GM23248 (cell line): ENCODE data around the gene SNRNP27. TPM values are rescaled to one million over a fixed set of nuclear protein-coding genes. Genes with fewer than 3 reads are reported as not detected.

ENCODE experiments used
- DNase-seq: peaks from one replicate; pipeline ENCODE4 v3.0.0-alpha.2; 2015
- H2AFZ ChIP-seq: fragments of 200-600 bp; sonication (generic); 2 replicates; pipeline ENCODE4 v1.6.1; 2016; ENCODE audit warnings: antibody characterized with exemption
- H3F3A ChIP-seq: fragments of 200-600 bp; sonication (generic); 2 replicates; pipeline ENCODE4 v1.6.1; 2016; ENCODE audit warnings: mild to moderate bottlenecking, antibody characterized with exemption, mixed run types; ENCODE audit not compliant: insufficient read depth
- H3K27ac ChIP-seq: fragments of 200-600 bp; sonication (generic); 2 replicates; pipeline ENCODE4 v1.5.1; 2016; ENCODE audit warnings: mild to moderate bottlenecking
- H3K27me3 ChIP-seq: fragments of 200-600 bp; sonication (generic); replicated peaks from 2 replicates; pipeline ENCODE4 v1.6.1; 2016; ENCODE audit warnings: mild to moderate bottlenecking; ENCODE audit not compliant: insufficient read depth
- H3K36me3 ChIP-seq: fragments of 200-600 bp; sonication (generic); 2 replicates; pipeline ENCODE4 v1.6.1; 2016; ENCODE audit warnings: low read depth, mild to moderate bottlenecking
- H3K4me1 ChIP-seq: fragments of 200-600 bp; sonication (generic); 2 replicates; pipeline ENCODE4 v1.6.1; 2016; ENCODE audit warnings: mild to moderate bottlenecking; ENCODE audit not compliant: insufficient read depth
- H3K4me2 ChIP-seq: fragments of 200-600 bp; sonication (generic); one replicate; pipeline ENCODE4 v1.6.1; 2016; ENCODE audit warnings: mild to moderate bottlenecking; ENCODE audit not compliant: unreplicated experiment
- H3K4me3 ChIP-seq: fragments of 200-600 bp; sonication (generic); 2 replicates; pipeline ENCODE4 v1.5.1; 2016; ENCODE audit warnings: mild to moderate bottlenecking
- H3K79me2 ChIP-seq: fragments of 200-600 bp; sonication (generic); 2 replicates; pipeline ENCODE4 v1.6.1; 2016; ENCODE audit warnings: mild to moderate bottlenecking; ENCODE audit not compliant: insufficient read depth
- H3K9ac ChIP-seq: fragments of 200-600 bp; sonication (generic); 2 replicates; pipeline ENCODE4 v1.6.1; 2016; ENCODE audit warnings: mild to moderate bottlenecking
- H3K9me2 ChIP-seq: fragments of 200-600 bp; sonication (generic); 2 replicates; pipeline ENCODE4 v1.6.1; 2016; ENCODE audit warnings: mixed run types, mild to moderate bottlenecking, moderate library complexity; ENCODE audit not compliant: insufficient read depth
- H3K9me3 ChIP-seq: fragments of 200-600 bp; sonication (generic); one replicate; pipeline ENCODE4 v1.6.1; 2017; ENCODE audit warnings: low read depth
- H4K20me1 ChIP-seq: fragments of 200-600 bp; sonication (generic); 2 replicates; pipeline ENCODE4 v1.6.0; 2016; ENCODE audit not compliant: insufficient read depth
- EZH2 ChIP-seq: fragments of 200-600 bp; sonication (generic); IDR thresholded peaks from 2 replicates; pipeline ENCODE4 v1.6.1; 2018; ENCODE audit warnings: antibody characterized with exemption, mild to moderate bottlenecking; ENCODE audit not compliant: insufficient read depth, poor library complexity, severe bottlenecking
- EZH2phosphoT487 ChIP-seq: fragments of 200-600 bp; sonication (generic); IDR thresholded peaks from 2 replicates; pipeline ENCODE4 v1.6.1; 2018; ENCODE audit warnings: antibody characterized with exemption, moderate library complexity, mild to moderate bottlenecking, low read depth; ENCODE audit not compliant: insufficient read depth
- WGBS, 2 experiments: methylation state at CpG; one replicate each; pipeline ENCODE4 v1.1.6; 2015 to 2017; ENCODE audit warnings: low lambda C conversion rate in 2 of 2, low coverage in 1 of 2; ENCODE audit errors: missing lambda C conversion rate in 2 of 2; 5-methylcytosine and 5-hydroxymethylcytosine counted together
- in situ Hi-C: fragments of 300-500 bp; cut with MboI; formaldehyde crosslinking; loops from 2 replicates; pipeline ENCODE4 v1.15.0; 2020
- polyA plus RNA-seq: library from polyadenylated mRNA; unstranded; fragments of >200 nt; fragmentation: Nextera tagmentation; extraction: Ambion mirVana; gene quantifications from 2 replicates; pipeline ENCODE4 v1.2.1, GENCODE V29; 2016
- total RNA-seq: library from RNA; depleted of rRNA; stranded (reverse); fragments of >200 nt; shearing (Covaris generic); gene quantifications from 2 replicates; pipeline ENCODE4 v1.2.3, GENCODE V29; 2014; rRNA removed

The SNRNP27 gene
- total RNA-seq (46.8 and 69.3 TPM in 2 replicates), polyA plus RNA-seq (84.4 and 85.9 TPM in 2 replicates)

- 1 to 2% methylated on average over 32 of the region's 32 CpGs for WGBS, 2 experiments
- in situ Hi-C loops = no loop called here
- no peak for TF ChIP-seq EZH2
- TF ChIP-seq EZH2phosphoT487 = no peak
- Histone ChIP-seq H3K79me2 (peaks cover 47% of the 10 kb centered on the region), H3K27ac (peak within 1 kb of the TSS; percentile 78), H3K4me1 (peaks cover 11% of the 10 kb centered on the region; the same call in 1 of the 2 replicates), H3K9ac (peak within 1 kb of the TSS; percentile 93), H3F3A (no peaks in the 10 kb centered on the region), H2AFZ (peak within 1 kb of the TSS; percentile 100), H3K9me2 (no peaks in the 10 kb centered on the region), H3K4me2 (peak within 1 kb of the TSS; percentile 84), H3K27me3 (no peaks in the 10 kb centered on the region), H3K4me3 (peak within 1 kb of the TSS; percentile 89), H3K9me3 (no peaks in the 10 kb centered on the region), H4K20me1 (no peaks in the 10 kb centered on the region), H3K36me3 (peaks cover 23% of the 10 kb centered on the region)
- DNase-seq = peak; percentile 90
These were observed at the start of gene SNRNP27 for GRCh38 chr2:69893684-69894551. Gene SNRNP27 (plus strand): TSS chr2:69893956. CDS start chr2:69893985, 29 bp downstream.

DNA sequence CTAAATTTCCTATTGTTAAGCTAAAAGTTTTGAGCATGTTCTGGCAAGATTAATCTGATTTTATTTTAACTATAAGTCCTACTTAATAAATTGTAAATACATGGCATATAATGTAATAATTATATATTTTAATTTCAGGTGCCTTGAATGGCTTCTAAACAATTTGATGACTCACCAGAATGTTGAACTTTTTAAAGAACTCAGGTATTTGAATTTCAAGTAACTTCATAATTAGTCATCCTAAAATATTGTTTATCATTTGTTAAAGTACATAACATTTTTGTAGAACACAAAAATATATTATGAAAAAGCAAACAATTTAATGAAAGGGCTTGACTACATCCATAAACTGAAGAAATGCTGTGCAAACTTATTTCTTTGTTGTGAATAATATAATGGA, 49.8 kb upstream of the SNRNP27 start:
- in situ Hi-C loops = no loop called here
- Histone ChIP-seq H3K79me2 (no peaks in the 10 kb centered on the region), H2AFZ (no peak overlapping the region), H3K36me3 (peaks cover 24% of the 10 kb centered on the region), H3K4me1 (no peaks in the 10 kb centered on the region), H3K27ac (no peak overlapping the region), H3K9me3 (no peaks in the 10 kb centered on the region), H3F3A (no peaks in the 10 kb centered on the region), H3K9me2 (no peaks in the 10 kb centered on the region), H3K4me3 (no peak overlapping the region), H3K27me3 (no peaks in the 10 kb centered on the region), H4K20me1 (no peaks in the 10 kb centered on the region), H3K4me2 (no peak overlapping the region), H3K9ac (no peak overlapping the region)
- DNase-seq = no peak
- TF ChIP-seq EZH2 (no peak), EZH2phosphoT487 (no peak)

GRCh38 chr2:69844560-69844959, 49.2 kb upstream of the SNRNP27 start:
- no peaks in the 10 kb centered on the region for H3K9me3 ChIP-seq
- 97 to 98% methylated on average over 3 of the region's 3 CpGs for WGBS, 2 experiments
- no peaks in the 10 kb centered on the region for H3K4me1 ChIP-seq
- no peaks in the 10 kb centered on the region for H4K20me1 ChIP-seq
- no peak overlapping the region for H3K27ac ChIP-seq
- no peaks in the 10 kb centered on the region for H3K27me3 ChIP-seq
- no peak for TF ChIP-seq EZH2phosphoT487
- TF ChIP-seq EZH2 = no peak
- no peak overlapping the region for H3K9ac ChIP-seq
- H3K9me2 ChIP-seq = no peaks in the 10 kb centered on the region
- no peak overlapping the region for H3K4me2 ChIP-seq
- no peak for DNase-seq
- in situ Hi-C loops = no loop called here
- H3K36me3 ChIP-seq = peaks cover 20% of the 10 kb centered on the region
- no peaks in the 10 kb centered on the region for H3F3A ChIP-seq
- no peak overlapping the region for H3K4me3 ChIP-seq
- H2AFZ ChIP-seq = no peak overlapping the region
- no peaks in the 10 kb centered on the region for H3K79me2 ChIP-seq

GRCh38 chr2:69846182-69847067, 47.3 kb upstream of the SNRNP27 start:
- H3K79me2 ChIP-seq = no peaks in the 10 kb centered on the region
- no peak overlapping the region for H2AFZ ChIP-seq
- in situ Hi-C loops = no loop called here
- no peak for TF ChIP-seq EZH2phosphoT487
- no peak for TF ChIP-seq EZH2
- 97 to 98% methylated on average over 9 of the region's 9 CpGs for WGBS, 2 experiments
- no peak for DNase-seq
- H3K4me3 ChIP-seq = no peak overlapping the region
- H3F3A ChIP-seq = no peaks in the 10 kb centered on the region
- H3K9me2 ChIP-seq = no peaks in the 10 kb centered on the region
- H3K4me1 ChIP-seq = no peaks in the 10 kb centered on the region
- no peaks in the 10 kb centered on the region for H3K27me3 ChIP-seq
- H3K9ac ChIP-seq = no peak overlapping the region
- no peak overlapping the region for H3K27ac ChIP-seq
- H3K36me3 ChIP-seq = peaks cover 27% of the 10 kb centered on the region
- no peak overlapping the region for H3K4me2 ChIP-seq
- H4K20me1 ChIP-seq = no peaks in the 10 kb centered on the region
- no peaks in the 10 kb centered on the region for H3K9me3 ChIP-seq
